Measurements from ENCODE around the gene HOXA3. TPM values are rescaled to one million over a fixed set of nuclear protein-coding genes. Genes with fewer than 3 reads are reported as not detected.

The HOXA3 gene
- total and polyA plus RNA-seq, 2 of the 13 experiments (the other 11 are each of a cell fraction or from before 2014, with no cell fraction given) = 2.9 to 4.6 TPM

GRCh38 chr7:27079234-27079975 is 73.0 kb downstream of the HOXA3 start:
- Histone ChIP-seq H3K4me3 (replicated peaks in 1 of 3; ENCODE audit: insufficient read depth in 1 of 3, low read depth in 2 of 3, low read length in 3 of 3) (no peak overlapping the region), H3K9me3 (ENCODE audit: low read length) (no peaks in the 10 kb centered on the region), H3K4me1 (ENCODE audit: insufficient read depth, low read length) (peaks cover 27% of the 10 kb centered on the region), H3K4me2 (ENCODE audit: low read depth, low read length) (no peak overlapping the region), H3K79me2 (ENCODE audit: insufficient read depth, low read length) (no peaks in the 10 kb centered on the region), H2AFZ (ENCODE audit: low read length) (no peak overlapping the region), H4K20me1 (ENCODE audit: insufficient read depth, low read length) (no peaks in the 10 kb centered on the region), H3K36me3 (replicated peaks in 1 of 2; ENCODE audit: control insufficient read depth in 1 of 2, insufficient read depth in 2 of 2, low read length in 2 of 2) (no peaks in the 10 kb centered on the region), H3K27me3 (ENCODE audit: control insufficient read depth in 1 of 2, insufficient read depth in 2 of 2, low read length in 2 of 2) (no peaks in the 10 kb centered on the region), H3K9ac (ENCODE audit: insufficient read depth, low read depth, low read length) (no peak overlapping the region), H3K27ac (ENCODE audit: extremely low read length, insufficient read depth, low read length) (no peak overlapping the region)
- no peak for DNase-seq (ENCODE audit: low spot score)
- 94% methylated on average over 1 of the region's 1 CpG for WGBS (ENCODE audit: low lambda C conversion rate)
- ATAC-seq = no peak
- intact Hi-C loops (cut with micrococcal nuclease; ENCODE audit: unreplicated experiment) = no loop called here
- CTCF ChIA-PET (ENCODE audit: low intra/inter-chr PET ratio, low total read pairs) = no interaction called here
- POLR2A ChIA-PET = no interaction called here
- no peak for FAIRE-seq
- BruUV-seq (replicated peaks) = no TSS peak
- in situ Hi-C loops (cut with HindIII; ENCODE audit: extremely low pct_ligation_motif_present, low pct_unique_long_range_greater_than_20kb) = no loop called here
- no peak for TF ChIP-seq XRCC5 (optimal IDR thresholded peaks at IDR 0.05; ENCODE audit: low read length)
- TF ChIP-seq ZNF543 (CRISPR knock-in tag; IDR thresholded peaks at IDR 0.05) = no peak
- no peak for TF ChIP-seq ZNF253 (CRISPR knock-in tag; IDR thresholded peaks at IDR 0.05; ENCODE audit: borderline replicate concordance)
- TF ChIP-seq FOXP1 (IDR thresholded peaks at IDR 0.05) = no peak
- no peak for TF ChIP-seq FOXP1 (CRISPR knock-in tag; IDR thresholded peaks at IDR 0.05)
- TF ChIP-seq NFYB (CRISPR knock-in tag; IDR thresholded peaks at IDR 0.05) = no peak
- TF ChIP-seq NCOR1 (IDR thresholded peaks at IDR 0.05; ENCODE audit: borderline replicate concordance, low read length) = no peak
- TF ChIP-seq PRMT3 (CRISPR knock-in tag; IDR thresholded peaks at IDR 0.05; ENCODE audit: borderline replicate concordance, low read depth) = no peak
- no peak for TF ChIP-seq ZNF841 (CRISPR knock-in tag; IDR thresholded peaks at IDR 0.05; ENCODE audit: borderline replicate concordance)
- TF ChIP-seq ETV6 (CRISPR knock-in tag; conservative IDR thresholded peaks at IDR 0.05) = no peak
- TF ChIP-seq PRDM4 (CRISPR knock-in tag; IDR thresholded peaks at IDR 0.05; ENCODE audit: borderline replicate concordance) = no peak
- no peak for TF ChIP-seq TAF15 (IDR thresholded peaks at IDR 0.05; ENCODE audit: low read depth, low read length, poor library complexity, severe bottlenecking)
- no peak for TF ChIP-seq KAT2B (IDR thresholded peaks at IDR 0.05; ENCODE audit: borderline replicate concordance, low read depth, low read length)
- no peak for TF ChIP-seq BRF2 (CRISPR knock-in tag; IDR thresholded peaks at IDR 0.05)
- TF ChIP-seq TMF1 (CRISPR knock-in tag; IDR thresholded peaks at IDR 0.05; ENCODE audit: low read depth) = no peak
- TF ChIP-seq ZNF101 (CRISPR knock-in tag; IDR thresholded peaks at IDR 0.05; ENCODE audit: borderline replicate concordance, low read depth) = no peak
- no peak for TF ChIP-seq ZNF30 (CRISPR knock-in tag; IDR thresholded peaks at IDR 0.05)
- TF ChIP-seq GTF2F1 (IDR thresholded peaks at IDR 0.05; ENCODE audit: low read length) = no peak
- no peak for TF ChIP-seq KLF13 (CRISPR knock-in tag; IDR thresholded peaks at IDR 0.05)
- no peak for TF ChIP-seq ZNF207 (IDR thresholded peaks at IDR 0.05; ENCODE audit: borderline replicate concordance)

Measured in HepG2 (cell line).